ENCODE data around the gene UBFD1.

Gene UBFD1

GRCh38 chr16:23516366-23517137 lies 41.0 kb upstream of the UBFD1 start:
- Histone ChIP-seq H3K27ac (ENCODE audit: low read length) (no peak overlapping the region), H3K4me3 (ENCODE audit: low read depth in 1 of 2, low read length in 2 of 2) (no peak overlapping the region), H3K9me3 (ENCODE audit: control insufficient read depth in 1 of 2, low read length in 2 of 2) (no peaks in the 10 kb centered on the region), H3K36me3 (ENCODE audit: control insufficient read depth in 1 of 2, insufficient read depth in 2 of 2, low read length in 2 of 2) (peaks cover 4 to 18% of the 10 kb centered on the region in 2 donors), H3K4me1 (ENCODE audit: control insufficient read depth in 1 of 2, insufficient read depth in 2 of 2, low read length in 2 of 2) (no peaks in the 10 kb centered on the region), H3K27me3 (ENCODE audit: low read depth, low read length) (no peaks in the 10 kb centered on the region)

GRCh38 chr16:23518435-23518891 lies 39.1 kb upstream of the UBFD1 start:
- H3K27me3 ChIP-seq (ENCODE audit: low read depth, low read length) = no peaks in the 10 kb centered on the region
- no peaks in the 10 kb centered on the region for H3K4me1 ChIP-seq (ENCODE audit: control insufficient read depth in 1 of 2, insufficient read depth in 2 of 2, low read length in 2 of 2)
- peaks cover 17 to 28% of the 10 kb centered on the region in 2 donors for H3K36me3 ChIP-seq (ENCODE audit: control insufficient read depth in 1 of 2, insufficient read depth in 2 of 2, low read length in 2 of 2)
- H3K4me3 ChIP-seq (ENCODE audit: low read depth in 1 of 2, low read length in 2 of 2) = no peak overlapping the region
- no peak overlapping the region for H3K27ac ChIP-seq (ENCODE audit: low read length)
- H3K9me3 ChIP-seq (ENCODE audit: control insufficient read depth in 1 of 2, low read length in 2 of 2) = no peaks in the 10 kb centered on the region

DNA sequence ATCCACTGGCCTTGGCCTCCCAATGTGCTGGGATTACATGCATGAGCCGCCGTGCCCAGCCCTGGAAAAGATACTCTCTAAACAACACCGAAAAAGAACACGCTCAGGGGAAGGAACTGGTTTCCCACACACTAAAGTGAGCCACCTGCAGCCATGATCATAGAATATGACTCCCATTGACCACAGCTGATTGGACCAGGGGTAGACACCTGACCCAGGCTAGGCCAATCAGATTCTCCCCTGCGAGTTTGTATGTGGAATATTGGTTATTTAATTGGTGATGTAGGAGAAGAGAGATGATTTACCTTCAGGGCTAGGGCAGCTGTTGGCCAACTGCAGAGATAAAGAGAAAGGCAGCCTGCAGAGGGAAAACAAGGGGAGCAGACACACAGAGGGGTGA lies 38.2 kb upstream of the UBFD1 start:
- no peaks in the 10 kb centered on the region for H3K9me3 ChIP-seq (ENCODE audit: control insufficient read depth in 1 of 2, low read length in 2 of 2)
- H3K4me3 ChIP-seq (ENCODE audit: low read depth in 1 of 2, low read length in 2 of 2) = no peak overlapping the region
- no peaks in the 10 kb centered on the region for H3K4me1 ChIP-seq (ENCODE audit: control insufficient read depth in 1 of 2, insufficient read depth in 2 of 2, low read length in 2 of 2)
- H3K27ac ChIP-seq (ENCODE audit: low read length) = no peak overlapping the region
- no peaks in the 10 kb centered on the region for H3K27me3 ChIP-seq (ENCODE audit: low read depth, low read length)
- peaks cover 19 to 36% of the 10 kb centered on the region in 2 donors for H3K36me3 ChIP-seq (ENCODE audit: control insufficient read depth in 1 of 2, insufficient read depth in 2 of 2, low read length in 2 of 2)

DNA sequence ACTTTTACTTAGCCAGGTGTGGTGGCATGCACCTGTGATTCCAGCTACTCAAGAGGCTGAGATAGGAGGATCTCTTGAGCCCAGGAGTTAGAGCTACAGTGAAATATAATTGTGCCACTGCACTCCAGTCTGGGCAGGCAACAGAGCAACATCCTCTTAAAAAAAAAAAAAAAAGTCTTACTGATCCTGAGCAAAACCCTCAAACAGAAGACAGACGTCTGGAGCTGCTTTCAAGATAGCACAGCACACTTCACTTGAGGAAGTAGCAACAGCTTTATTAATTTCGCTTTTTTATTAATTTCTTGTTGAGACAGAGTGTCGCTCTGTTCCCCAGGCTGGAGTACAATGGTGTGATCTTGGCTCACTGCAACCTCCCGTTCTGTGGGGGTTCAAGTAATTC lies 37.0 kb upstream of the UBFD1 start:
- Histone ChIP-seq H3K9me3 (ENCODE audit: control insufficient read depth in 1 of 2, low read length in 2 of 2) (no peaks in the 10 kb centered on the region), H3K36me3 (ENCODE audit: control insufficient read depth in 1 of 2, insufficient read depth in 2 of 2, low read length in 2 of 2) (peaks cover 24 to 41% of the 10 kb centered on the region in 2 donors), H3K27ac (ENCODE audit: low read length) (no peak overlapping the region)

GRCh38 chr16:23521037-23521743 lies 36.3 kb upstream of the UBFD1 start:
- H3K4me3 ChIP-seq (ENCODE audit: low read depth in 1 of 2, low read length in 2 of 2) = no peak overlapping the region
- H3K27me3 ChIP-seq (ENCODE audit: low read depth, low read length) = no peaks in the 10 kb centered on the region
- H3K9me3 ChIP-seq (ENCODE audit: control insufficient read depth in 1 of 2, low read length in 2 of 2) = no peaks in the 10 kb centered on the region
- no peak overlapping the region for H3K27ac ChIP-seq (ENCODE audit: low read length)
- peaks cover 24 to 42% of the 10 kb centered on the region in 2 donors for H3K36me3 ChIP-seq (ENCODE audit: control insufficient read depth in 1 of 2, insufficient read depth in 2 of 2, low read length in 2 of 2)
- no peaks in the 10 kb centered on the region for H3K4me1 ChIP-seq (ENCODE audit: control insufficient read depth in 1 of 2, insufficient read depth in 2 of 2, low read length in 2 of 2)

More for the DNA sequence above, 37.0 kb upstream of the UBFD1 start:
- Histone ChIP-seq H3K4me3 (ENCODE audit: low read depth in 1 of 2, low read length in 2 of 2) (no peak overlapping the region), H3K27me3 (ENCODE audit: low read depth, low read length) (no peaks in the 10 kb centered on the region), H3K4me1 (ENCODE audit: control insufficient read depth in 1 of 2, insufficient read depth in 2 of 2, low read length in 2 of 2) (no peaks in the 10 kb centered on the region)

GRCh38 chr16:23521965-23522364 lies 35.6 kb upstream of the UBFD1 start:
- Histone ChIP-seq H3K27me3 (ENCODE audit: low read depth, low read length) (no peaks in the 10 kb centered on the region), H3K4me3 (ENCODE audit: low read depth in 1 of 2, low read length in 2 of 2) (no peak overlapping the region), H3K4me1 (ENCODE audit: control insufficient read depth in 1 of 2, insufficient read depth in 2 of 2, low read length in 2 of 2) (no peaks in the 10 kb centered on the region), H3K36me3 (ENCODE audit: control insufficient read depth in 1 of 2, insufficient read depth in 2 of 2, low read length in 2 of 2) (peaks cover 24 to 39% of the 10 kb centered on the region in 2 donors), H3K9me3 (ENCODE audit: control insufficient read depth in 1 of 2, low read length in 2 of 2) (no peaks in the 10 kb centered on the region), H3K27ac (ENCODE audit: low read length) (no peak overlapping the region)

DNA sequence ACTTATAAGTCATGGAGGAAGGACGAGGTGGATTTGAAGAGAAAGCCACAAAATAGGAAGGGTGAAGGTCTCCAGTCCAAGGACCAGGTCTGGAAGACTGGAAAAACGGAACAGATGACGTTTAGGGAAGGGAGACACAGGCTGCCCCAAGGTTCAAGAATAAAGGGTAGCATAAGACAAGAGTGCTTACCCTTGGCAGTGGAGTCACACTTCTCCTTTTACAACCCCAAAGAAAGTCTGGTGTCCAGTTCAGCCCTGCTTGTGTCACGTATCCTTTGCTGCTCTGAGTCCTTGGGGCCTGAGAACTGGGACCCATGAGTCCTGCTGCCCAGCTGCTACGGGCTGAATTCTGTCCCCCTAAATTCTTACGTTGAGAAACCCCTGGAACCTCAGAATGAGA lies 34.2 kb upstream of the UBFD1 start:
- no peaks in the 10 kb centered on the region for H3K9me3 ChIP-seq (ENCODE audit: control insufficient read depth in 1 of 2, low read length in 2 of 2)
- H3K4me3 ChIP-seq (ENCODE audit: low read depth in 1 of 2, low read length in 2 of 2) = no peak overlapping the region
- H3K4me1 ChIP-seq (ENCODE audit: control insufficient read depth in 1 of 2, insufficient read depth in 2 of 2, low read length in 2 of 2) = peaks cover 0 to 4% of the 10 kb centered on the region in 2 donors
- no peaks in the 10 kb centered on the region for H3K27me3 ChIP-seq (ENCODE audit: low read depth, low read length)
- peaks cover 24 to 45% of the 10 kb centered on the region in 2 donors for H3K36me3 ChIP-seq (ENCODE audit: control insufficient read depth in 1 of 2, insufficient read depth in 2 of 2, low read length in 2 of 2)
- H3K27ac ChIP-seq (ENCODE audit: low read length) = peak overlapping the region; percentile 19

- no peak overlapping the region for H3K4me3 ChIP-seq (ENCODE audit: low read depth in 1 of 2, low read length in 2 of 2)
- H3K9me3 ChIP-seq (ENCODE audit: control insufficient read depth in 1 of 2, low read length in 2 of 2) = no peaks in the 10 kb centered on the region
- H3K27me3 ChIP-seq (ENCODE audit: low read depth, low read length) = no peaks in the 10 kb centered on the region
- peaks cover 0 to 4% of the 10 kb centered on the region in 2 donors for H3K4me1 ChIP-seq (ENCODE audit: control insufficient read depth in 1 of 2, insufficient read depth in 2 of 2, low read length in 2 of 2)
- H3K27ac ChIP-seq (ENCODE audit: low read length) = no peak overlapping the region
- H3K36me3 ChIP-seq (ENCODE audit: control insufficient read depth in 1 of 2, insufficient read depth in 2 of 2, low read length in 2 of 2) = peaks cover 26 to 50% of the 10 kb centered on the region in 2 donors
Observed at GRCh38 chr16:23523876-23524385, 33.6 kb upstream of the UBFD1 start.

DNA sequence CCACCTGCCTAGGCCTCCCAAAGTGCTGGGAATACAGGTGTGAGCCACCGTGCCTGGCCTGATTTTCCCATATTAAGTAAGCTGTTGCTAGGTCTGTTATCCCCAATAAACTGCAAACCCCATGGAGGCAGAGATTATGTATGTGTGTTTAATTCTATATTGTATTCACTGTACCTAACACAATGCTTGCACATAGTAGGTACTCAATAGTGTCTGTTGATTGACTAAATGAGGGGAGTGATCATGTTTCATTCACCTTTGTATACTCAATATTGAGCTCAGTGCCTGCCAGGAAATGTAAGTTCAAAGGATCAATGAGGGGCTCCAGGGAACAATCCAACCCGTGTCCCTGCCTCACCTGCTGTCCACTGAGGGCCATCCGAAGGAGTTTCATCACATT lies 32.6 kb upstream of the UBFD1 start:
- H3K27ac ChIP-seq (ENCODE audit: low read length) = no peak overlapping the region
- peaks cover 0 to 4% of the 10 kb centered on the region in 2 donors for H3K4me1 ChIP-seq (ENCODE audit: control insufficient read depth in 1 of 2, insufficient read depth in 2 of 2, low read length in 2 of 2)
- H3K9me3 ChIP-seq (ENCODE audit: control insufficient read depth in 1 of 2, low read length in 2 of 2) = no peaks in the 10 kb centered on the region
- no peak overlapping the region for H3K4me3 ChIP-seq (ENCODE audit: low read depth in 1 of 2, low read length in 2 of 2)
- H3K36me3 ChIP-seq (ENCODE audit: control insufficient read depth in 1 of 2, insufficient read depth in 2 of 2, low read length in 2 of 2) = peaks cover 31 to 53% of the 10 kb centered on the region in 2 donors
- no peaks in the 10 kb centered on the region for H3K27me3 ChIP-seq (ENCODE audit: low read depth, low read length)

DNA sequence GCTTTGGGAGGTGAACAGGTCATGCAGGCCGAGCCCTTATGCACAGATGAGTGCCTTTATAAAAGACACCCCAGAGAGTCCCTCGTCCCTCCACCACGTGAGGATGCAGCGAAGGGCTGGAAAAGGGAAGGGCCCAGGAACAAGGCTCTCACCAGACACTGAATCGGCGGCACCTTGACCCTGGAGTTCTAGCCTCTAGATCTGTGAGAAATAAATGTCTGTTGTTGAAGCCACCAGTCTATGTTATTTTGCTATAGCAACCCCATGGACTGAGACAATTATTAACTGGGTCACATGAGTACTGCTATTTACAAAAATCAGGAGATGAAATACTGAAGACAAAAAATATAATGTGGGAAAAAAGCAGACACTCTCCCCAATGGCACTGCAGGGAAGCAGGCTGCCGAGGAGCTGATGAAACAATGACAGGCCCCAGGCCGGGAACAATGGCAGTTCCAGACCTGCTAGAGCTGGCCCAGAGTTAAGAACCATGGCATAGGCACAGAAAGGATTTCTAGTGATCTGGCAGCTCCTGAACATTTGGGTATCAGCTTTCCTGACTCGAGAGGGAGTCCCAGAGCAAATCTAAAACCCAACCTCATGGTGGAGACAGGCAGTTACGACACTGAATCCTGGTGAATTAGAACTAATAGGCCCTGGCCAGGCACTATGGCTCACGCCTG lies 29.4 kb upstream of the UBFD1 start:
- Histone ChIP-seq H3K4me3 (ENCODE audit: low read depth in 1 of 2, low read length in 2 of 2) (no peak overlapping the region), H3K27ac (ENCODE audit: low read length) (no peak overlapping the region), H3K9me3 (ENCODE audit: control insufficient read depth in 1 of 2, low read length in 2 of 2) (no peaks in the 10 kb centered on the region), H3K27me3 (ENCODE audit: low read depth, low read length) (no peaks in the 10 kb centered on the region), H3K4me1 (ENCODE audit: control insufficient read depth in 1 of 2, insufficient read depth in 2 of 2, low read length in 2 of 2) (peaks cover 0 to 4% of the 10 kb centered on the region in 2 donors), H3K36me3 (ENCODE audit: control insufficient read depth in 1 of 2, insufficient read depth in 2 of 2, low read length in 2 of 2) (peaks cover 30 to 66% of the 10 kb centered on the region in 2 donors)

Measured in muscle layer of duodenum (tissue), 2 donors.